Activated CD8-positive, alpha-beta T cell treated with anti-CD3 and anti-CD28 coated beads for 36 hours (primary cell): ENCODE data around the gene CES4A. TPM values are rescaled to one million over a fixed set of nuclear protein-coding genes. Genes with fewer than 3 reads are reported as not detected.

Source experiments
- ATAC-seq: fragments of 200-7000 bp; cut with Tn5 transposase; one replicate; pipeline ENCODE4 v1.10.0; 2021; ENCODE audit warnings: mild to moderate bottlenecking, moderate library complexity
- CTCF ChIA-PET: fragments of 350-600 bp; sonication (Branson Sonifier 250); formaldehyde crosslinking; loops from one replicate; lab custom pipeline; 2021; ENCODE audit warnings: antibody characterized with exemption; lab: Charles Lee
- POLR2A ChIA-PET: fragments of 350-600 bp; sonication (Branson Sonifier 250); formaldehyde crosslinking; loops from one replicate; lab custom pipeline; 2021; ENCODE audit warnings: antibody characterized with exemption; lab: Charles Lee
- DNase-seq: peaks from one replicate; pipeline ENCODE4 v3.0.0-alpha.2; 2020
- H3K27ac Mint-ChIP-seq: one replicate; pipeline ENCODE4 v1.8.0; 2021; ENCODE audit warnings: mild to moderate bottlenecking, mixed read lengths
- H3K27me3 Mint-ChIP-seq: one replicate; pipeline ENCODE4 v1.8.0; 2021; ENCODE audit warnings: mixed read lengths
- H3K36me3 Mint-ChIP-seq: one replicate; pipeline ENCODE4 v1.8.0; 2021; ENCODE audit warnings: low read depth, mixed read lengths
- H3K4me1 Mint-ChIP-seq: one replicate; pipeline ENCODE4 v1.8.0; 2021; ENCODE audit warnings: low read depth, mixed read lengths
- H3K4me3 Mint-ChIP-seq: one replicate; pipeline ENCODE4 v1.8.0; 2021; ENCODE audit warnings: mild to moderate bottlenecking, moderate library complexity, mixed read lengths
- H3K9me3 Mint-ChIP-seq: one replicate; pipeline ENCODE4 v1.8.0; 2021; ENCODE audit warnings: mixed read lengths
- intact Hi-C: fragments of 100-400 bp; cut with micrococcal nuclease; formaldehyde crosslinking; loops from one replicate; pipeline ENCODE4 v1.10.0; 2022
- total RNA-seq, 2 experiments: library from RNA; stranded (reverse); gene quantifications; one replicate each; pipeline ENCODE4 v1.2.3, GENCODE V29; 2021
- TF ChIP-seq, protein P1 (sequence below): fragments of 200-600 bp; IDR thresholded peaks from one replicate; pipeline ENCODE4 v1.8.0; 2022; ENCODE audit warnings: antibody characterized with exemption, mild to moderate bottlenecking

Gene CES4A
- total RNA-seq, 2 experiments from 2014 or later, result 4.5 to 5.9 TPM

DNA sequence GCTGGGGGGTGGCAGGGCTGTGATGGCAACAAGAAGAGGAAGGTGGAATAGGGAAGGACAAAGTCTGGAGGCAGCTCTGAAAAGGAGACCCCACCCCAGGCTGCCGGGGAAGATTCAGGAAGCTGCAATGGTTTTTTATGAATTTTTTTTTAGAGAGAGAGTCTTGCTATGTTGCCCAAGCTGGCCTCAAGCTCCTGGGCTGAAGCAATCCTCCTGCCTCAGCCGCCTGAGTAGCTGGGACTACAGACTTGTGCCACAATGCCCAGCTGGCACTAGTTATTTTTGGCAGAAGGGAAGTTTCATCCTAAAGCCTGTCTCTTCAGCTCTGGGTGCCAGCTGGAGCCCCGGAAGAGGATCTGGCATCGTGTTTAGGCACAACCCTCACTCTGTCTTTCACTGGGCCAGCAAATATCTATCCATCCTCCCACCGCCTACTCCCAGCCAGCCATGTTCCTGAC lies 28.7 kb upstream of the CES4A start:
- H3K4me3 Mint-ChIP-seq, result no peak overlapping the region
- ATAC-seq, result no peak

DNA sequence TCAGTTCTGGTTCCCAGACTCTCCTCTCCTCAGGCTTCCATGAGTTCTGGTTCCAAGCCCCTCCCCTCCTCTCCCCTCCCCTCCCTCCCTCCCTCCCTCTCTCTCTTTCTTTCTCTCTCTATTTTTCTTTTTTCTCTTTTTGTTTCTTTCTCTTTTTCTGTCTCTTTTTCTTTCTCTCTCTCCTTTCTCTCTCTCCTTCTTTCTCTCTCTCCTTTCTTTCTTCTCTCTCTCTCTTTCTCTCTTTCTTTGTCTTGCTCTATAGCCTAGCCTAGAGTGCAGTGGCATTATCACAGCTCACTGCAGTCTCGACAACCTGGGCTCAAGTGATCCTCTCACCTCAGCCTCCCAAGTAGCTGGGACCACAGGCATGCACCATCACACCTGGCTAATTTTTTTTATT lies 28.1 kb upstream of the CES4A start:
- CTCF ChIA-PET, result interaction anchor here (0.7 to 5.5 kb wide), 25 partner anchors 10 to 505 kb away, joined by 3 to 32 read pairs (median 5); partner anchors contain the start of gene NOL3

More for the DNA sequence above, 28.7 kb upstream of the CES4A start:
- POLR2A ChIA-PET, result no interaction called here
- intact Hi-C loops, result no loop called here
- H3K4me1 Mint-ChIP-seq, result peaks cover 16% of the 10 kb centered on the region
- CTCF ChIA-PET, result interaction anchor here (0.9 to 5.5 kb wide), 16 partner anchors 19 to 506 kb away, joined by 3 to 32 read pairs (median 4); partner anchors contain the start of gene NOL3
- no peak for DNase-seq
- no peaks in the 10 kb centered on the region for H3K27me3 Mint-ChIP-seq
- no peaks in the 10 kb centered on the region for H3K36me3 Mint-ChIP-seq
- TF ChIP-seq, protein P1, sequence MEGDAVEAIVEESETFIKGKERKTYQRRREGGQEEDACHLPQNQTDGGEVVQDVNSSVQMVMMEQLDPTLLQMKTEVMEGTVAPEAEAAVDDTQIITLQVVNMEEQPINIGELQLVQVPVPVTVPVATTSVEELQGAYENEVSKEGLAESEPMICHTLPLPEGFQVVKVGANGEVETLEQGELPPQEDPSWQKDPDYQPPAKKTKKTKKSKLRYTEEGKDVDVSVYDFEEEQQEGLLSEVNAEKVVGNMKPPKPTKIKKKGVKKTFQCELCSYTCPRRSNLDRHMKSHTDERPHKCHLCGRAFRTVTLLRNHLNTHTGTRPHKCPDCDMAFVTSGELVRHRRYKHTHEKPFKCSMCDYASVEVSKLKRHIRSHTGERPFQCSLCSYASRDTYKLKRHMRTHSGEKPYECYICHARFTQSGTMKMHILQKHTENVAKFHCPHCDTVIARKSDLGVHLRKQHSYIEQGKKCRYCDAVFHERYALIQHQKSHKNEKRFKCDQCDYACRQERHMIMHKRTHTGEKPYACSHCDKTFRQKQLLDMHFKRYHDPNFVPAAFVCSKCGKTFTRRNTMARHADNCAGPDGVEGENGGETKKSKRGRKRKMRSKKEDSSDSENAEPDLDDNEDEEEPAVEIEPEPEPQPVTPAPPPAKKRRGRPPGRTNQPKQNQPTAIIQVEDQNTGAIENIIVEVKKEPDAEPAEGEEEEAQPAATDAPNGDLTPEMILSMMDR, result no peak
- no peaks in the 10 kb centered on the region for H3K9me3 Mint-ChIP-seq
- H3K27ac Mint-ChIP-seq, result no peak overlapping the region

DNA sequence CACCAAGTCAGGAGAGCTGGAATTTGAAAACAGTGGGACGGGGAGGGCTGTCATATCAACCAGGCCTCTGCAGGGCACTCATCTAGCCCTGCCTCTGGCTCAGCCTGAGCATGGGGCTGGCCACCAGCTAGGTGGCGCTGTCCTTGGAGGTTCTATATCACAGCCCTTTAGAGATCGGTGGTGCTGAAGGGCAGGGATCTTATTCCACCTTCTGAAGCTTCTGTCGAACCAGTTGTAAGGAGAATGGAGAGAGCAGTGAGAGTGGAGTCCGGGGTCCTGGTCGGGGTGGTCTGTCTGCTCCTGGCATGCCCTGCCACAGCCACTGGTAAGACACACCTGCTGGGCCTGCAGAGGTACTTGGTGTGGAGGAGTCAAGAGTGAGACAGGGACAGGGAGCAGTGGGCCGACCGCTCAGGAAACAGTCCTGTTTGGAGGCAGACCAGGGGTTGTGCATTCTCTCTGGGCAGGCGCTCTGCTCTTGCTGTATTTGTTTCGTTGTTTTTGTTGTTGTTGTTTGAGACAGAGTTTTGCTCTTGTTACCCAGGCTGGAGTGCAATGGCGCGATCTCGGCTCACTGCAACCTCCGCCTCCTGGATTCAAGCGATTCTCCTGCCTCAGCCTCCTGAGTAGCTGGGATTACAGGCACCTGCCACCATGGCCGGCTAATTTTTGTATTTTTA lies 27.2 kb upstream of the CES4A start, which contains the start of gene CES3:
Gene CES3 (plus strand): TSS at position 202 of the 680 bp plus-strand sequence. CDS start 42 bp downstream, at position 244.
- H3K27me3 Mint-ChIP-seq, result peaks cover 4% of the 10 kb centered on the region
- POLR2A ChIA-PET, result interaction anchor here (1.3 kb wide), 1 partner anchor 8 kb away, joined by 3 read pairs; no protein-coding TSS in a partner anchor
- no peaks in the 10 kb centered on the region for H3K36me3 Mint-ChIP-seq
- DNase-seq, result peak; percentile 84
- no peaks in the 10 kb centered on the region for H3K9me3 Mint-ChIP-seq
- TF ChIP-seq, protein P1, result peak; percentile 78
- H3K4me1 Mint-ChIP-seq, result peaks cover 16% of the 10 kb centered on the region
- H3K27ac Mint-ChIP-seq, result peak within 1 kb of the TSS; percentile 83
- CTCF ChIA-PET, result interaction anchor here (0.5 to 5.5 kb wide), 40 partner anchors 8 to 316 kb away, joined by 3 to 32 read pairs (median 4); partner anchors contain the start of genes CDH16 and NOL3
- ATAC-seq, result peak; percentile 94
- peak within 1 kb of the TSS; percentile 24 for H3K4me3 Mint-ChIP-seq
- intact Hi-C loops, result no loop called here

More for the DNA sequence above, 28.1 kb upstream of the CES4A start:
- Mint-ChIP-seq H3K4me1 (peaks cover 16% of the 10 kb centered on the region), H3K4me3 (no peak overlapping the region), H3K36me3 (no peaks in the 10 kb centered on the region), H3K27ac (no peak overlapping the region), H3K9me3 (no peaks in the 10 kb centered on the region), H3K27me3 (peaks cover 4% of the 10 kb centered on the region)
- intact Hi-C loops, result no loop called here
- DNase-seq, result no peak
- ATAC-seq, result no peak
- TF ChIP-seq, protein P1, result no peak
- POLR2A ChIA-PET, result interaction anchor here (1.3 kb wide), 1 partner anchor 7 kb away, joined by 3 read pairs; no protein-coding TSS in a partner anchor

DNA sequence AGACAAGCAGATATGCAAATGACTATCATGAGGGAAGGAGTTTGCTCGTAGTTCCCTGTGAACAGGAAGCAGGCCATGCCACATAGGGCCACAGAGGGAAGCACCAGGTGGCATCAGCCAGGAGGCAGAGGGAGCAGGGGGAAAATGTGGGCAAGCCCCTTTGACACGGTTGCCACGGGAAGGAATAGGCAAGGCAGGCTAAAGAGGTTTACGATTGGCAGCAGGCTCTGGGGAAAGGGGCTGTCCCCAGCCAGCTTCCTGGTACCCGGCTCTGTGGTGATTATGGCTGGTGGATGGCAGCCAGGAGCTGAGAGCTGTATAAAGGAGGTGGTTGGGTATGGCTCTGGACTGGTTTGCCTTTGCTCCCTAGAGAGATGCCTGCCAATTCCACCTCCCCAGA lies 26.5 kb upstream of the CES4A start:
- ChIA-PET POLR2A (no interaction called here), CTCF (interaction anchor here (0.7 to 5.5 kb wide), 21 partner anchors 8 to 223 kb away, joined by 3 to 32 read pairs (median 4); no protein-coding TSS in a partner anchor)
- H3K4me3 Mint-ChIP-seq, result peak overlapping the region; percentile 23
- DNase-seq (peak; percentile 48), ATAC-seq (peak; percentile 50)
- no peaks in the 10 kb centered on the region for H3K36me3 Mint-ChIP-seq
- TF ChIP-seq, protein P1, result no peak
- H3K27me3 Mint-ChIP-seq, result peaks cover 4% of the 10 kb centered on the region
- intact Hi-C loops, result no loop called here
- H3K9me3 Mint-ChIP-seq, result no peaks in the 10 kb centered on the region
- H3K27ac Mint-ChIP-seq, result peak overlapping the region; percentile 83
- peaks cover 16% of the 10 kb centered on the region for H3K4me1 Mint-ChIP-seq
